Measurements from ENCODE around the gene IL4I1.
"Not testable (repeated sequence)": the region's sequence is repeated elsewhere in the genome, so short reads cannot be mapped to it uniquely, and the experiment has no call there.

The IL4I1 gene

GRCh38 chr19:49929611-49930482 is 33.2 kb upstream of the IL4I1 start:
- H3K4me1 Mint-ChIP-seq = peaks cover 78% of the 10 kb centered on the region
- H3K36me3 Mint-ChIP-seq = peaks cover 99% of the 10 kb centered on the region
- peak; percentile 88 for ATAC-seq

GRCh38 chr19:49929121-49929610 is 32.5 kb upstream of the IL4I1 start, which contains the start of the genes ATF5 and NUP62:
ATF5 (plus strand) TSS chr19:49929205; CDS start chr19:49930851, 1,646 bp downstream.
NUP62 (minus strand) TSS chr19:49929504; CDS start chr19:49909807, 19,697 bp downstream.
- peak within 1 kb of the TSS; percentile 93 for H3K4me3 Mint-ChIP-seq
- peaks cover 99% of the 10 kb centered on the region for H3K36me3 Mint-ChIP-seq
- no peaks in the 10 kb centered on the region for H3K9me3 Mint-ChIP-seq
- H3K4me1 Mint-ChIP-seq = peaks cover 84% of the 10 kb centered on the region
- ATAC-seq (peak; percentile 61), DNase-seq (ENCODE audit: low spot score in 2 of 2) (peak in 1 of 2 donors; percentile 96)
- H3K27ac Mint-ChIP-seq = peak within 1 kb of the TSS; percentile 97

More at GRCh38 chr19:49929611-49930482, 33.2 kb upstream of the IL4I1 start:
- Mint-ChIP-seq H3K4me3 (peak overlapping the region; percentile 93), H3K27ac (peak overlapping the region; percentile 97), H3K9me3 (no peaks in the 10 kb centered on the region)
- DNase-seq (ENCODE audit: low spot score in 2 of 2) = peak; percentile 72 to 98

- DNase-seq (ENCODE audit: low spot score in 2 of 2) (no peak), ATAC-seq (no peak)
- Mint-ChIP-seq H3K4me1 (peaks cover 86% of the 10 kb centered on the region), H3K4me3 (peak overlapping the region; percentile 93), H3K27ac (peak overlapping the region; percentile 97), H3K9me3 (no peaks in the 10 kb centered on the region), H3K36me3 (peaks cover 100% of the 10 kb centered on the region)
These were observed 31.0 kb upstream of the IL4I1 start for GRCh38 chr19:49927526-49928264.

- peaks cover 100% of the 10 kb centered on the region for H3K36me3 Mint-ChIP-seq
- peaks cover 86% of the 10 kb centered on the region for H3K4me1 Mint-ChIP-seq
- ATAC-seq = no peak
- no peaks in the 10 kb centered on the region for H3K9me3 Mint-ChIP-seq
- H3K27ac Mint-ChIP-seq = no peak overlapping the region
- no peak for DNase-seq (ENCODE audit: low spot score in 2 of 2)
- peak overlapping the region; percentile 93 for H3K4me3 Mint-ChIP-seq
These were observed 29.8 kb upstream of the IL4I1 start for GRCh38 chr19:49926515-49926914.

- H3K9me3 Mint-ChIP-seq = no peaks in the 10 kb centered on the region
- H3K4me1 Mint-ChIP-seq = peaks cover 86% of the 10 kb centered on the region
- no peak overlapping the region for H3K4me3 Mint-ChIP-seq
- H3K27ac Mint-ChIP-seq = no peak overlapping the region
- no peak for ATAC-seq
- H3K36me3 Mint-ChIP-seq = peaks cover 100% of the 10 kb centered on the region
- DNase-seq (ENCODE audit: low spot score in 2 of 2) = no peak
These were observed 28.8 kb upstream of the IL4I1 start for GRCh38 chr19:49925486-49925885.

- peak overlapping the region; percentile 67 for H3K27ac Mint-ChIP-seq
- H3K36me3 Mint-ChIP-seq = peaks cover 100% of the 10 kb centered on the region
- DNase-seq (ENCODE audit: low spot score in 2 of 2); H3K4me3 Mint-ChIP-seq; H3K9me3 Mint-ChIP-seq; ATAC-seq: not testable (repeated sequence)
- peaks cover 83% of the 10 kb centered on the region for H3K4me1 Mint-ChIP-seq
These were observed 28.2 kb upstream of the IL4I1 start for GRCh38 chr19:49924881-49925210.

GRCh38 chr19:49924004-49924880 is 27.6 kb upstream of the IL4I1 start:
- peaks cover 83% of the 10 kb centered on the region for H3K4me1 Mint-ChIP-seq
- DNase-seq (ENCODE audit: low spot score in 2 of 2) (no peak), ATAC-seq (no peak)
- H3K27ac Mint-ChIP-seq = peak overlapping the region; percentile 88
- peaks cover 100% of the 10 kb centered on the region for H3K36me3 Mint-ChIP-seq
- no peaks in the 10 kb centered on the region for H3K9me3 Mint-ChIP-seq
- no peak overlapping the region for H3K4me3 Mint-ChIP-seq

GRCh38 chr19:49923055-49924003 is 26.6 kb upstream of the IL4I1 start:
- H3K4me1 Mint-ChIP-seq = peaks cover 76% of the 10 kb centered on the region
- ATAC-seq = no peak
- no peaks in the 10 kb centered on the region for H3K9me3 Mint-ChIP-seq
- peak overlapping the region; percentile 51 for H3K4me3 Mint-ChIP-seq
- DNase-seq (ENCODE audit: low spot score in 2 of 2) = no peak
- peak overlapping the region; percentile 88 for H3K27ac Mint-ChIP-seq
- peaks cover 100% of the 10 kb centered on the region for H3K36me3 Mint-ChIP-seq

GRCh38 chr19:49921871-49922795 is 25.4 kb upstream of the IL4I1 start:
- Mint-ChIP-seq H3K27ac (peak overlapping the region; percentile 88), H3K4me1 (peaks cover 69% of the 10 kb centered on the region), H3K4me3 (peak overlapping the region; percentile 51), H3K36me3 (peaks cover 100% of the 10 kb centered on the region), H3K9me3 (no peaks in the 10 kb centered on the region)
- DNase-seq (ENCODE audit: low spot score in 2 of 2) (no peak), ATAC-seq (peak; percentile 87)

GRCh38 chr19:49920624-49921363 is 24.1 kb upstream of the IL4I1 start:
- H3K4me1 Mint-ChIP-seq = peaks cover 66% of the 10 kb centered on the region
- H3K36me3 Mint-ChIP-seq = peaks cover 100% of the 10 kb centered on the region
- ATAC-seq = no peak
- H3K27ac Mint-ChIP-seq = peak overlapping the region; percentile 88
- no peaks in the 10 kb centered on the region for H3K9me3 Mint-ChIP-seq
- DNase-seq (ENCODE audit: low spot score in 2 of 2) = no peak
- peak overlapping the region; percentile 51 for H3K4me3 Mint-ChIP-seq

GRCh38 chr19:49918089-49918488 is 21.4 kb upstream of the IL4I1 start:
- ATAC-seq (no peak), DNase-seq (ENCODE audit: low spot score in 2 of 2) (no peak)
- H3K4me1 Mint-ChIP-seq = peaks cover 71% of the 10 kb centered on the region
- no peak overlapping the region for H3K4me3 Mint-ChIP-seq
- peaks cover 100% of the 10 kb centered on the region for H3K36me3 Mint-ChIP-seq
- no peaks in the 10 kb centered on the region for H3K9me3 Mint-ChIP-seq
- H3K27ac Mint-ChIP-seq = peak overlapping the region; percentile 58

GRCh38 chr19:49916839-49917733 is 20.4 kb upstream of the IL4I1 start:
- Mint-ChIP-seq H3K4me1 (peaks cover 70% of the 10 kb centered on the region), H3K4me3 (no peak overlapping the region), H3K36me3 (peaks cover 100% of the 10 kb centered on the region), H3K9me3 (no peaks in the 10 kb centered on the region), H3K27ac (peak overlapping the region; percentile 86)
- no peak for DNase-seq (ENCODE audit: low spot score in 2 of 2)
- ATAC-seq = no peak

Measured in stimulated activated effector memory CD8-positive, alpha-beta T cell treated with anti-CD3 and anti-CD28 coated beads, Interleukin-12 subunit alpha, Interleukin-12 subunit beta, amount 100 ng/mL, for 72 hours (primary cell).